GM19240 (cell line): Measurements from ENCODE around the gene DYNLL2.
"Not testable (repeated sequence)": the region's sequence is repeated elsewhere in the genome, so short reads cannot be mapped to it uniquely, and the experiment has no call there.

ENCODE experiments used
- DNase-seq: peaks from one replicate; pipeline ENCODE4 v3.0.0; 2011; ENCODE audit warnings: low spot score; ENCODE audit not compliant: insufficient read length

The DYNLL2 gene

GRCh38 chr17:58072862-58073261 is 10.4 kb upstream of the DYNLL2 start:
- no peak for DNase-seq

- DNase-seq: not testable (repeated sequence)
Measured at GRCh38 chr17:58073266-58073665, 10.0 kb upstream of the DYNLL2 start.

- DNase-seq: not testable (repeated sequence)
Measured at GRCh38 chr17:58074406-58074805, 8.8 kb upstream of the DYNLL2 start.

GRCh38 chr17:58079300-58080033 is 3.8 kb upstream of the DYNLL2 start:
- DNase-seq: no peak

- no peak for DNase-seq
Measured at GRCh38 chr17:58081646-58082340, 1.4 kb upstream of the DYNLL2 start.

- DNase-seq: no peak
Measured at GRCh38 chr17:58082341-58082869, 814 bp upstream of the DYNLL2 start.

- DNase-seq: peak; percentile 65
Measured at GRCh38 chr17:58083491-58084316, 485 bp downstream of the DYNLL2 start.

- peak; percentile 29 for DNase-seq
Measured at GRCh38 chr17:58084317-58084981, 1.2 kb downstream of the DYNLL2 start.

- DNase-seq: no peak
Measured at GRCh38 chr17:58085039-58085715, 2.0 kb downstream of the DYNLL2 start.

GRCh38 chr17:58086953-58087352 is 3.7 kb downstream of the DYNLL2 start:
- DNase-seq: no peak

- no peak for DNase-seq
Measured at GRCh38 chr17:58088624-58089023, 5.4 kb downstream of the DYNLL2 start.

GRCh38 chr17:58089111-58089510 is 5.9 kb downstream of the DYNLL2 start:
- DNase-seq: no peak

GRCh38 chr17:58091024-58091567 is 7.9 kb downstream of the DYNLL2 start:
- DNase-seq: no peak

GRCh38 chr17:58092101-58092796 is 9.0 kb downstream of the DYNLL2 start:
- no peak for DNase-seq

- no peak for DNase-seq
Measured at GRCh38 chr17:58092797-58093385, 9.7 kb downstream of the DYNLL2 start.

- no peak for DNase-seq
Measured at GRCh38 chr17:58094118-58094517, 10.9 kb downstream of the DYNLL2 start.

GRCh38 chr17:58096892-58097291 is 13.7 kb downstream of the DYNLL2 start:
- DNase-seq: no peak

- DNase-seq: no peak
Measured at GRCh38 chr17:58097384-58098088, 14.3 kb downstream of the DYNLL2 start.

- no peak for DNase-seq
Measured at GRCh38 chr17:58100506-58100905, 17.3 kb downstream of the DYNLL2 start.
